ENCODE data around the gene SSTR3.

SSTR3 gene

DNA sequence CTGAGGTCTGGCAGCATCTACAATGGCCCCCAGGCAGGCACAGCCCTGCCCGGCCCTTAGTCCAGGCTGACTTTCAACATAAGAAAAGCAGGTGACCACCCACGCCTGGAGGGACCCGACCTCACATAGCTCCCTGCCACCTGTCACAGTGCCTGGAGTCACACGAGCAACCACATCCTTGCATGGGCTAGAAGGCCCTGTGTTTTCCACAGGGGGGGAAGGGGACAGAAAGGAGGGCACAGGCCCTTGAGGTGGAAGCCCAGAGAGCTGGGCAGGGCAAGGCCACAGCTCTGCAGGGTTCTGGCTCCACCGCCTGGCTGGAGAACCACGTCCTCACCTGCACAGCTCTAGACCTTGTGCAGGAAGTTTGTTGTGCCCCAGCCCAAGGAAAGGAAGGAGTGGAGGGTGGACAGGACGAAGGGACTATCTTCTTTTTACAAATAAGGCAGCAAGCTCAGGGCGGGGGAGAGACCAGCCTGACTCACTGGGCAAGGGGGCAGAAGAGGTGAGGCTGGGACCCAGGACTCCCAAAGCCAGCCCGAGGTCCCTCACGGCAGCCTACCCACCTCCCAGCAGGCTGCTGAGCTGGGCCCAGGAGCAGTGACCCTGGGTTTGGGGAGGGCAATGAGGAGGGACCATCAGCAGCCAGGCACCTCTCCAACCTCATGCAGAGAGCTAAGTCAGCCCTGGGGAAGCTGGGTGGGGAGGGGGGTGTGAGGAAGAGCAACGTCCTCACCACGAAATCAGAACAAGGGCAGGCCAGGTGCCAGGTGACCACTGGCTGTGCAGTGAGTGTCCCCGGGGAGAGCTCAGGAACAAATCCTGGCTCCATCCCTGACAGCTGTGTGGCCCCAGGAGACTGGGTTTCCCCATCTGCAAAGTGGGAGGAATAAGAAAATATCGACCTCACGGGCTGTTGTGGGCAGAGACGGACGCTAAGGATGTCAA lies 28.6 kb downstream of the SSTR3 start:
- Histone ChIP-seq H3K9me3 (ENCODE audit: control insufficient read depth, insufficient read depth, low read length) (no peaks in the 10 kb centered on the region), H3K27ac (ENCODE audit: low read depth, low read length) (no peak overlapping the region), H3K79me2 (ENCODE audit: control insufficient read depth, low read length) (no peaks in the 10 kb centered on the region), H3K27me3 (ENCODE audit: control insufficient read depth, low read length) (no peaks in the 10 kb centered on the region), H3K4me2 (ENCODE audit: low read length) (no peak overlapping the region), H3K9me2 (replicated peaks; ENCODE audit: control insufficient read depth, low read length) (no peaks in the 10 kb centered on the region), H3K36me3 (ENCODE audit: control insufficient read depth, low read length) (no peaks in the 10 kb centered on the region), H3F3A (ENCODE audit: control insufficient read depth, insufficient read depth) (no peaks in the 10 kb centered on the region), H3K4me1 (ENCODE audit: control insufficient read depth, low read length) (no peaks in the 10 kb centered on the region), H3K4me3 (ENCODE audit: low read length) (no peak overlapping the region), H4K20me1 (ENCODE audit: control insufficient read depth, insufficient read depth, low read depth, low read length) (no peaks in the 10 kb centered on the region; the same call in 1 of the 2 replicates)
- TF ChIP-seq EZH2phosphoT487 (IDR thresholded peaks at IDR 0.05; ENCODE audit: borderline replicate concordance, low read length), result no peak
- TF ChIP-seq, protein P1, sequence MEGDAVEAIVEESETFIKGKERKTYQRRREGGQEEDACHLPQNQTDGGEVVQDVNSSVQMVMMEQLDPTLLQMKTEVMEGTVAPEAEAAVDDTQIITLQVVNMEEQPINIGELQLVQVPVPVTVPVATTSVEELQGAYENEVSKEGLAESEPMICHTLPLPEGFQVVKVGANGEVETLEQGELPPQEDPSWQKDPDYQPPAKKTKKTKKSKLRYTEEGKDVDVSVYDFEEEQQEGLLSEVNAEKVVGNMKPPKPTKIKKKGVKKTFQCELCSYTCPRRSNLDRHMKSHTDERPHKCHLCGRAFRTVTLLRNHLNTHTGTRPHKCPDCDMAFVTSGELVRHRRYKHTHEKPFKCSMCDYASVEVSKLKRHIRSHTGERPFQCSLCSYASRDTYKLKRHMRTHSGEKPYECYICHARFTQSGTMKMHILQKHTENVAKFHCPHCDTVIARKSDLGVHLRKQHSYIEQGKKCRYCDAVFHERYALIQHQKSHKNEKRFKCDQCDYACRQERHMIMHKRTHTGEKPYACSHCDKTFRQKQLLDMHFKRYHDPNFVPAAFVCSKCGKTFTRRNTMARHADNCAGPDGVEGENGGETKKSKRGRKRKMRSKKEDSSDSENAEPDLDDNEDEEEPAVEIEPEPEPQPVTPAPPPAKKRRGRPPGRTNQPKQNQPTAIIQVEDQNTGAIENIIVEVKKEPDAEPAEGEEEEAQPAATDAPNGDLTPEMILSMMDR (IDR thresholded peaks at IDR 0.05; ENCODE audit: low read depth, low read length, poor library complexity, severe bottlenecking), result no peak

DNA sequence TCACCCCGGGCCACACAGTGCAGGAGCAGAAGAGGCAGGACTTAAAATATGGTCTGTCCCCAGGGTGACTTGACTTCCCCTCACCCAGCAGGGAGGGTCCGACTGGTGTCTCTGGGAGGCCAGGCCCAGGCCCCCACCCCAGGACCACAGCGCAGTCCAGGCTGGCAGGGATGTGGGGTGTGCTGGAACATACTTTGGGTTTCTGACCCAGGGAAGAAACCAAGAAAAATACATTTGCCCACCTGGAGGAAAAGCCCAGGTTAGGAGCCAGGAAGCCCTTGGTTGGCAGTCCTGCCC lies 29.4 kb downstream of the SSTR3 start:
- no peaks in the 10 kb centered on the region for H3K4me1 ChIP-seq (ENCODE audit: control insufficient read depth, low read length)
- H4K20me1 ChIP-seq (ENCODE audit: control insufficient read depth, insufficient read depth, low read depth, low read length), result no peaks in the 10 kb centered on the region; the same call in 1 of the 2 replicates
- H3K4me2 ChIP-seq (ENCODE audit: low read length), result no peak overlapping the region
- peaks cover 7% of the 10 kb centered on the region for H3K27me3 ChIP-seq (ENCODE audit: control insufficient read depth, low read length)
- H3F3A ChIP-seq (ENCODE audit: control insufficient read depth, insufficient read depth), result no peaks in the 10 kb centered on the region
- H3K27ac ChIP-seq (ENCODE audit: low read depth, low read length), result no peak overlapping the region
- no peak overlapping the region for H3K4me3 ChIP-seq (ENCODE audit: low read length)
- no peak for TF ChIP-seq EZH2phosphoT487 (IDR thresholded peaks at IDR 0.05; ENCODE audit: borderline replicate concordance, low read length)
- TF ChIP-seq, protein P1 (IDR thresholded peaks at IDR 0.05; ENCODE audit: low read depth, low read length, poor library complexity, severe bottlenecking), result no peak
- H3K9me3 ChIP-seq (ENCODE audit: control insufficient read depth, insufficient read depth, low read length), result no peaks in the 10 kb centered on the region
- H3K9me2 ChIP-seq (replicated peaks; ENCODE audit: control insufficient read depth, low read length), result no peaks in the 10 kb centered on the region
- H3K79me2 ChIP-seq (ENCODE audit: control insufficient read depth, low read length), result no peaks in the 10 kb centered on the region
- H3K36me3 ChIP-seq (ENCODE audit: control insufficient read depth, low read length), result no peaks in the 10 kb centered on the region

DNA sequence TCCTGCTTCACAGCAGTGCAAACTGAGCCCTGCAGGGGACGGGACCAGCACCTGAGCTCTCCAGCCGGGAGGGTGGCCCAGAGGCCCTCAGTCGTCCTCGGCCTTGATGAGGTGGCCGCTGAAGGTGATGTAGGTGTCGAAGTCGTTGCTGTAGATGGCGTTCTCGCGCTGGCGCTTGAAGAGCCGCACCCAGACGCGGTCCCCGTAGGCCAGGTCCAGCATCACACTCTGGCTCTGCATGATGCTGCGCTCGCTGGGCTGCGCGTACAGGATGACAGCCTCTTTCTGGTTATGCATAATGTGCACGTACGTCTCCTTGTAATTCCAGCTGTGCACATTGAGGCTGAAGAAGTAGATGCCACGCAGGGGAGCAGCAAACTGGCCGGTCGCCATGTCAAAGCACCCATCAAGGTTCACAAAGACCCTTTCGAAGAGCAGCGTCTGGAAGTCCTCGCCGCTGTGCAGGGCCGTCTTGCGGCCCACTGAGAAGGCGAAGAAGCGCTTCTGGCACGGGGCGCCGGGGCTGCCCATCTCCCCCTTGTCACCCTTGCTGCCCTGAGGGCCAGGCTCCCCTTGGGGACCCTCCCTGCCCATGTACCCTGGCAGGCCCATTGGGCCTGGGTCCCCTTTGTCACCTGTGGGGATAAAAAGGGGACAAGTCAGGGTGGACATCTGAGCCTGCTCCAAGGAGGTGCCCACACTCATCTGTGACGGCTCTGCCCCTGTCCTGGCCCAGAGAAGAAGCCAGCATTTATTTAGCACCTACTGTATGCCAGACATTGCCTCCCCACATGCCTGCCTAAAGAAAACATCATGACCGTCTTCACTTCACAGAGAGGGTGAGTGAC lies 30.0 kb downstream of the SSTR3 start:
- no peaks in the 10 kb centered on the region; the same call in 1 of the 2 replicates for H4K20me1 ChIP-seq (ENCODE audit: control insufficient read depth, insufficient read depth, low read depth, low read length)
- no peak overlapping the region for H3K4me2 ChIP-seq (ENCODE audit: low read length)
- no peak overlapping the region for H3K27ac ChIP-seq (ENCODE audit: low read depth, low read length)

More for the DNA sequence above, 30.0 kb downstream of the SSTR3 start:
- Histone ChIP-seq H3K27me3 (ENCODE audit: control insufficient read depth, low read length) (peaks cover 13% of the 10 kb centered on the region), H3K4me3 (ENCODE audit: low read length) (no peak overlapping the region), H3K9me2 (replicated peaks; ENCODE audit: control insufficient read depth, low read length) (no peaks in the 10 kb centered on the region), H3K36me3 (ENCODE audit: control insufficient read depth, low read length) (no peaks in the 10 kb centered on the region), H3K9me3 (ENCODE audit: control insufficient read depth, insufficient read depth, low read length) (no peaks in the 10 kb centered on the region), H3K79me2 (ENCODE audit: control insufficient read depth, low read length) (no peaks in the 10 kb centered on the region), H3F3A (ENCODE audit: control insufficient read depth, insufficient read depth) (no peaks in the 10 kb centered on the region), H3K4me1 (ENCODE audit: control insufficient read depth, low read length) (no peaks in the 10 kb centered on the region)
- no peak for TF ChIP-seq EZH2phosphoT487 (IDR thresholded peaks at IDR 0.05; ENCODE audit: borderline replicate concordance, low read length)
- TF ChIP-seq, protein P1 (IDR thresholded peaks at IDR 0.05; ENCODE audit: low read depth, low read length, poor library complexity, severe bottlenecking), result no peak

Measured in DOHH2 (cell line).